Neuronal stem cell (in vitro differentiated cells): Measurements from ENCODE around the gene MARCHF5.

Experiments used
- DNase-seq: peaks from one replicate; pipeline ENCODE4 v3.0.0-alpha.2; 2013; ENCODE audit warnings: low spot score
- H2AFZ ChIP-seq: one replicate; pipeline ENCODE4 v1.6.1; 2013; ENCODE audit warnings: mild to moderate bottlenecking, low read length, inconsistent platforms
- H2AK5ac ChIP-seq: 2 replicates; pipeline ENCODE4 v1.6.1; 2013; ENCODE audit warnings: low read depth, mild to moderate bottlenecking, inconsistent platforms, low read length, moderate library complexity, mixed read lengths
- H2BK120ac ChIP-seq: 2 replicates; pipeline ENCODE4 v1.6.1; 2013; ENCODE audit warnings: low read depth, mild to moderate bottlenecking, inconsistent platforms, low read length, moderate library complexity, mixed read lengths
- H2BK12ac ChIP-seq: one replicate; pipeline ENCODE4 v1.6.1; 2013; ENCODE audit warnings: low read length, inconsistent platforms
- H2BK15ac ChIP-seq: 2 replicates; pipeline ENCODE4 v1.6.1; 2013; ENCODE audit warnings: mild to moderate bottlenecking, low read length, inconsistent platforms, mixed read lengths
- H2BK5ac ChIP-seq: one replicate; pipeline ENCODE4 v1.6.1; 2013; ENCODE audit warnings: inconsistent platforms, mild to moderate bottlenecking, low read length, moderate library complexity
- H3K14ac ChIP-seq: one replicate; pipeline ENCODE4 v1.6.1; 2013; ENCODE audit warnings: low read length, inconsistent platforms
- H3K18ac ChIP-seq: 2 replicates; pipeline ENCODE4 v1.6.1; 2013; ENCODE audit warnings: low read length, inconsistent platforms
- H3K23ac ChIP-seq: 2 replicates; pipeline ENCODE4 v1.6.1; 2013; ENCODE audit warnings: low read depth, mild to moderate bottlenecking, mixed read lengths, low read length, inconsistent platforms; ENCODE audit not compliant: poor library complexity
- H3K27ac ChIP-seq: replicated peaks from 3 replicates; pipeline ENCODE4 v1.5.1; 2013; ENCODE audit warnings: low read length, inconsistent platforms
- H3K27me3 ChIP-seq, 3 experiments: 2 replicates each; pipeline ENCODE4 v1.6.1; 2013; ENCODE audit warnings: low read length in 3 of 3, mild to moderate bottlenecking in 2 of 3, inconsistent platforms in 1 of 3, low read depth in 1 of 3, mixed read lengths in 1 of 3, moderate library complexity in 1 of 3; ENCODE audit not compliant: control insufficient read depth in 3 of 3, insufficient read depth in 3 of 3
- H3K36me3 ChIP-seq, 2 donors: replicated peaks in 1 of 2; 2 replicates each; pipeline ENCODE4 v1.6.1; 2013; ENCODE audit warnings: low read length in 2 of 2; ENCODE audit not compliant: control insufficient read depth in 2 of 2, insufficient read depth in 2 of 2
- H3K4ac ChIP-seq: 2 replicates; pipeline ENCODE4 v1.6.1; 2013; ENCODE audit warnings: inconsistent platforms, mild to moderate bottlenecking, low read length, moderate library complexity
- H3K4me1 ChIP-seq, 2 donors: 1 replicate in 1 of 2; 2 replicates in 1 of 2; pipeline ENCODE4 v1.6.1; 2013; ENCODE audit warnings: low read length in 2 of 2, low read depth in 1 of 2; ENCODE audit not compliant: control insufficient read depth in 2 of 2, insufficient read depth in 1 of 2
- H3K4me2 ChIP-seq: one replicate; pipeline ENCODE4 v1.6.1; 2013; ENCODE audit warnings: mild to moderate bottlenecking, low read length, inconsistent platforms; ENCODE audit not compliant: insufficient read depth, poor library complexity, severe bottlenecking
- H3K4me3 ChIP-seq, 2 donors: 2 replicates each; pipeline ENCODE4 v1.5.1; 2013; ENCODE audit warnings: low read length in 2 of 2, mild to moderate bottlenecking in 2 of 2, inconsistent platforms in 1 of 2, moderate library complexity in 1 of 2
- H3K79me1 ChIP-seq: one replicate; pipeline ENCODE4 v1.6.1; 2013; ENCODE audit warnings: low read depth, mild to moderate bottlenecking, inconsistent platforms, low read length, moderate library complexity
- H3K9ac ChIP-seq: one replicate; pipeline ENCODE4 v1.6.1; 2013; ENCODE audit warnings: mild to moderate bottlenecking, low read depth, low read length, inconsistent platforms; ENCODE audit not compliant: poor library complexity
- H3K9me3 ChIP-seq, 2 donors: replicated peaks in 1 of 2; 2 replicates each; pipeline versions ENCODE3 to v1.6.1; 2013; ENCODE audit warnings: low read length in 2 of 2, mild to moderate bottlenecking in 2 of 2, inconsistent platforms in 1 of 2, low read depth in 1 of 2, mixed read lengths in 1 of 2, moderate library complexity in 1 of 2; ENCODE audit not compliant: control insufficient read depth in 2 of 2, insufficient read depth in 1 of 2
- H4K8ac ChIP-seq: one replicate; pipeline ENCODE4 v1.6.1; 2013; ENCODE audit warnings: low read depth, mild to moderate bottlenecking, inconsistent platforms, low read length, moderate library complexity
- H4K91ac ChIP-seq: one replicate; pipeline ENCODE4 v1.6.1; 2013; ENCODE audit warnings: low read length, low read depth, mild to moderate bottlenecking, inconsistent platforms; ENCODE audit not compliant: poor library complexity
- WGBS, 2 donors: extraction: QIAGEN DNeasy Blood & Tissue Kit; methylation state at CpG; one replicate each; pipeline ENCODE4 v1.1.7; 2013; ENCODE audit warnings: missing lambda C conversion rate in 2 of 2, mixed read lengths in 1 of 2; ENCODE audit not compliant: insufficient read length in 2 of 2, insufficient replicate concordance in 1 of 2; ENCODE audit errors: extremely low coverage in 2 of 2; 5-methylcytosine and 5-hydroxymethylcytosine counted together

MARCHF5 gene

DNA sequence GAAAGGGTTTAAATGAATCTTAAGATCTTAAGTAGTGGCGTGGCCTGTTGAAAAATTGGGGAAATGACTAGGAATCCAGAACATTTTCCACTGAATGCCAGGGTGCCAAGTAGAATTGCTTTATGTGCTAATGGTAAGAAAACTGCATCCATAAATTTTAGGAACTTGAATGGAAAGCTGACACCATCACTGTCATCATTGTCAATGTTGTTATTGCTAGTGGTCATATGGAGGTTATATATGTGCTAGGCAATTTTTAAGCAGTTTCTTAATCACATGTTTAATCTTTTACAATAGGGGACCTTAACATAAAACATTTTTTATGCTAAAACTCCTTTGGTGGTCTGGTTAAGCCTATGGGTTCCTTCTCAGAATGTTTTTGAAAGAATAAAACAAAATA lies 13.1 kb downstream of the MARCHF5 start:
- Histone ChIP-seq H2BK12ac (no peak overlapping the region), H2AFZ (no peak overlapping the region), H3K4me3 (no peak overlapping the region), H3K14ac (no peak overlapping the region), H3K4me2 (no peak overlapping the region), H4K91ac (no peak overlapping the region), H3K4me1 (peaks cover 2 to 3% of the 10 kb centered on the region in 2 donors), H2AK5ac (no peak overlapping the region), H3K4ac (no peak overlapping the region), H3K9ac (no peak overlapping the region), H3K9me3 (no peaks in the 10 kb centered on the region), H3K27me3 (no peaks in the 10 kb centered on the region), H3K18ac (no peak overlapping the region), H2BK15ac (no peak overlapping the region), H3K79me1 (peaks cover 3% of the 10 kb centered on the region), H2BK120ac (no peak overlapping the region), H2BK5ac (no peak overlapping the region), H3K36me3 (peaks cover 3 to 46% of the 10 kb centered on the region in 2 donors), H3K27ac (no peak overlapping the region), H4K8ac (no peak overlapping the region), H3K23ac (no peak overlapping the region)
- 100% methylated on average over 1 of the region's 1 CpG; no CpG with 5 or more reads in 1 of the 2 donors for WGBS, 2 donors
- DNase-seq, result no peak

DNA sequence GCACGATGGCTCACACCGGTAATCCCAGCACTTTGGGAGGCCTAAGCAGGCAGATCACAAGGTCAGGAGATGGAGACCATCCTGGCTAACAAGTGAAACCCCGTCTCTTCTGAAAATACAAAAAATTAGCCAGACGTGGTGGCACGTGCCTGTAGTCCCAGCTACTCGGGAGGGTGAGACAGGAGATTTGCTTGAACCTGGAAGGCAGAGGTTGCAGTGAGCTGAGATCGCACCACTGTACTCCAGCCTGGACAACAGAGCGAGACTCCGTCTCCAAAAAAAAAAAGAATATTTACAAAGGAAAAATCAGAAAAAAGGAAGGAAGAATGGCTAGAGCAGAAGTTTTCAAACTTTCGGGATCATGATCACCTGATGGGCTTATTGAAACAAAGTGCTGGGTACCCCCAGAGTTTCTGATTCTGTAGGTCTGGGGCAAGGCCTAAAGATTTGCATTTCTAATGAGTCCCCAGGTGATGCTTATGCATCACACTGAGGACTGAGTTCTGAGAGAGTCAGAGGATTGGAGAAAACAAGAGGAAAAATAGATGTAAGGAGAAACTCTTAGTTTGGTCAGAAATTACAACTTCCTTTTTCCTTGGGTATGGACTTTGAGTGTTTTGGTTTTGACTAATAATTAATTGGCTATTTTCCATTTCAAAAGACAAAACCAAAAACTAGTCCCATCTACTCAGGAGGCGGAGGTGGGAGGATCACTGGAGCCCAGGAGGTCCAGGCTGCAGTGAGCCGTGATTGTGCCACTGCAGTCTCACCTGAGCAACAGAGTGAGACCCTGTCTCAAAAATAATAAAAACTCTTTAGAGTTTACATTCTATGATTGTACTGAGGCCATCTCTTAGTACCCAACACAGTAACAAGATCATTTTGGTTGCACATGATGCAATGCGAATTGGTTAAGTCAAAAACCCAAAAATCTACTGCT lies 14.4 kb downstream of the MARCHF5 start:
- Histone ChIP-seq H3K27me3 (no peaks in the 10 kb centered on the region), H2BK12ac (no peak overlapping the region), H2AK5ac (no peak overlapping the region), H4K8ac (no peak overlapping the region), H2AFZ (no peak overlapping the region), H4K91ac (no peak overlapping the region), H3K4me1 (peaks cover 2 to 3% of the 10 kb centered on the region in 2 donors), H2BK120ac (no peak overlapping the region), H3K79me1 (peaks cover 3% of the 10 kb centered on the region), H2BK15ac (no peak overlapping the region), H3K9me3 (no peaks in the 10 kb centered on the region), H3K4me2 (no peak overlapping the region), H3K9ac (no peak overlapping the region), H3K27ac (no peak overlapping the region), H2BK5ac (no peak overlapping the region), H3K14ac (no peak overlapping the region), H3K36me3 (peaks cover 3 to 40% of the 10 kb centered on the region in 2 donors), H3K18ac (no peak overlapping the region), H3K4ac (no peak overlapping the region), H3K4me3 (no peak overlapping the region), H3K23ac (no peak overlapping the region)
- no peak for DNase-seq
- WGBS, 2 donors, result no CpG with 5 or more reads among the region's 13 CpGs

DNA sequence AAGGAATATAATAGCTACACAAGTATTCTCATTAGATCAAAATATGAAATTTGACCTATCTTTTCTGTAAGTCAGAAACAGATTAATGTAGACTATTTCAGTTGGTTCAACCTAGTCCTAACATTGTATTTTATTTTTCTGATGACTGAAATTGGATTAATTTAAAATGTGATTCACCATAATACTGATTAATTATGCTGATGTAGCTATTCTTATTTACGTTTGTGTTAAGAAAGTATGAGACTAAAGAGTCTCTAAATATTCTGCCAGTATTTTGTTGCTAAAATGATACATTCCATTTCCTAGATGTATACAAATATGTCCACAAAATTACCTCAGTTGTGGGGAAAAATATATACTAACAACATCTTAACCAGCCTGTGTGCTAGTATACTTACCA lies 18.3 kb downstream of the MARCHF5 start:
- no peak for DNase-seq
- WGBS, 2 donors, result no CpG with 5 or more reads among the region's 1 CpG

DNA sequence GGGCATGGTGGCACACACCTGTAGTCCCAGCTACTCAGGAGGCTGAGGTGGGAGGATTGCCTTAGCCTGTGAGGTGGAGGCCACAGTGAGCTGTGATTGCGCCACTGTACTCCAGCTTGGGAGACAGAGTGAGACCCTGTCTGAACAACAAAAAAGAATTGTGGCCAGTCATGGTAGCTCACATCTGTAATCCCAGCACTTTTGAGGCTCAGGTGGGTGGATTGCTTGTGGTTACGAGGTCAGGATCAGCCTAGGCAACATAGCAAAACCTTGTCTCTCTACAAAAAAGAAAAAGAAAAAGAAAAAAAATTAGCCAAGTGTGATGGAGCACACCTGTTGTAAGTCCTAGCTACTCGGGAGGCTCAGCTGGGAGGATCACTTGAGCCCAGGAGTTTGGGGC lies 22.8 kb downstream of the MARCHF5 start:
- no peak overlapping the region for H4K8ac ChIP-seq
- WGBS, 2 donors, result no CpG with 5 or more reads among the region's 3 CpGs
- H4K91ac ChIP-seq, result no peak overlapping the region
- no peak overlapping the region for H3K23ac ChIP-seq
- no peaks in the 10 kb centered on the region for H3K4me1 ChIP-seq
- no peak overlapping the region for H2BK12ac ChIP-seq
- peaks cover 0 to 2% of the 10 kb centered on the region in 2 donors for H3K9me3 ChIP-seq
- H2AFZ ChIP-seq, result no peak overlapping the region
- no peak overlapping the region for H2BK15ac ChIP-seq
- H2BK5ac ChIP-seq, result no peak overlapping the region
- no peak overlapping the region for H2AK5ac ChIP-seq
- H3K36me3 ChIP-seq, result peaks cover 7 to 82% of the 10 kb centered on the region in 2 donors
- no peak overlapping the region for H3K27ac ChIP-seq
- no peak overlapping the region for H3K4me3 ChIP-seq
- H3K18ac ChIP-seq, result no peak overlapping the region
- H3K14ac ChIP-seq, result no peak overlapping the region
- no peak overlapping the region for H3K9ac ChIP-seq
- no peak overlapping the region for H3K4ac ChIP-seq
- H3K79me1 ChIP-seq, result no peaks in the 10 kb centered on the region
- H2BK120ac ChIP-seq, result no peak overlapping the region
- H3K27me3 ChIP-seq, result no peaks in the 10 kb centered on the region
- no peak overlapping the region for H3K4me2 ChIP-seq
- DNase-seq, result no peak

More for the DNA sequence above, 18.3 kb downstream of the MARCHF5 start:
- H2AFZ ChIP-seq, result no peak overlapping the region
- H2BK5ac ChIP-seq, result no peak overlapping the region
- H3K14ac ChIP-seq, result no peak overlapping the region
- H3K4me1 ChIP-seq, result no peaks in the 10 kb centered on the region
- no peak overlapping the region for H4K91ac ChIP-seq
- H3K9ac ChIP-seq, result no peak overlapping the region
- no peak overlapping the region for H2BK12ac ChIP-seq
- no peak overlapping the region for H3K4me3 ChIP-seq
- peaks cover 2% of the 10 kb centered on the region for H3K79me1 ChIP-seq
- no peak overlapping the region for H2AK5ac ChIP-seq
- no peak overlapping the region for H2BK120ac ChIP-seq
- no peak overlapping the region for H4K8ac ChIP-seq
- H3K27me3 ChIP-seq, result no peaks in the 10 kb centered on the region
- no peak overlapping the region for H3K18ac ChIP-seq
- H3K36me3 ChIP-seq, result peaks cover 6 to 61% of the 10 kb centered on the region in 2 donors
- no peak overlapping the region for H3K4ac ChIP-seq
- no peak overlapping the region for H3K23ac ChIP-seq
- no peak overlapping the region for H3K27ac ChIP-seq
- H2BK15ac ChIP-seq, result no peak overlapping the region
- H3K4me2 ChIP-seq, result no peak overlapping the region
- H3K9me3 ChIP-seq, result peaks cover 0 to 2% of the 10 kb centered on the region in 2 donors
